HG03139 (cell line): ENCODE data around the gene SIGLECL1.

Experiments used
- ATAC-seq: cut with Tn5 transposase; IDR thresholded peaks from one replicate; pipeline ENCODE4 v1.9.1; 2021; ENCODE audit not compliant: unreplicated experiment

The SIGLECL1 gene

GRCh38 chr19:51252306-51253079 is 1.6 kb downstream of the SIGLECL1 start:
- no peak for ATAC-seq

- no peak for ATAC-seq
These were observed 2.4 kb downstream of the SIGLECL1 start for GRCh38 chr19:51253088-51253806.

GRCh38 chr19:51256155-51256625 is 5.3 kb downstream of the SIGLECL1 start:
- ATAC-seq: no peak

GRCh38 chr19:51257471-51257870 is 6.6 kb downstream of the SIGLECL1 start:
- ATAC-seq: no peak

GRCh38 chr19:51258165-51259160 is 7.6 kb downstream of the SIGLECL1 start:
- no peak for ATAC-seq

- no peak for ATAC-seq
These were observed 8.7 kb downstream of the SIGLECL1 start for GRCh38 chr19:51259348-51260245.

GRCh38 chr19:51263808-51264207 is 12.9 kb downstream of the SIGLECL1 start:
- no peak for ATAC-seq

GRCh38 chr19:51271067-51271466 is 20.2 kb downstream of the SIGLECL1 start:
- no peak for ATAC-seq

GRCh38 chr19:51272183-51272810 is 21.4 kb downstream of the SIGLECL1 start:
- ATAC-seq: no peak

- ATAC-seq: no peak
These were observed 23.3 kb downstream of the SIGLECL1 start for GRCh38 chr19:51274049-51274770.

- no peak for ATAC-seq
These were observed 26.2 kb downstream of the SIGLECL1 start for GRCh38 chr19:51277112-51277511.

GRCh38 chr19:51282335-51282734 is 31.5 kb downstream of the SIGLECL1 start:
- ATAC-seq: no peak

GRCh38 chr19:51285682-51286081 is 34.8 kb downstream of the SIGLECL1 start:
- ATAC-seq: no peak

GRCh38 chr19:51289635-51290034 is 38.8 kb downstream of the SIGLECL1 start:
- ATAC-seq: no peak

GRCh38 chr19:51292971-51293370 is 42.1 kb downstream of the SIGLECL1 start:
- no peak for ATAC-seq

GRCh38 chr19:51293571-51294210 is 42.8 kb downstream of the SIGLECL1 start:
- ATAC-seq: no peak

GRCh38 chr19:51294211-51294976 is 43.5 kb downstream of the SIGLECL1 start:
- ATAC-seq: no peak

- ATAC-seq: no peak
These were observed 44.1 kb downstream of the SIGLECL1 start for GRCh38 chr19:51294977-51295375.
